Measurements from ENCODE around the gene TTC28. TPM values are rescaled to one million over a fixed set of nuclear protein-coding genes. Genes with fewer than 3 reads are reported as not detected.

TTC28 gene
- polyA plus RNA-seq, 6 donors from 2014 or later, result 2.2 to 5.0 (median 2.9) TPM

- DNase-seq (no peak), ATAC-seq (ENCODE audit: low read depth in 2 of 2) (no peak)
- H3K4me1 Mint-ChIP-seq, result no peaks in the 10 kb centered on the region
- no peaks in the 10 kb centered on the region for H3K36me3 Mint-ChIP-seq
- H3K27me3 Mint-ChIP-seq, result peaks cover 0 to 14% (median 0%) of the 10 kb centered on the region in 3 donors
- no peak overlapping the region for H3K27ac Mint-ChIP-seq
- no peak overlapping the region for H3K4me3 Mint-ChIP-seq
- H3K9me3 Mint-ChIP-seq, result no peaks in the 10 kb centered on the region
Observed at GRCh38 chr22:28402539-28402938, 277.1 kb downstream of the TTC28 start.

- H3K4me3 Mint-ChIP-seq, result no peak overlapping the region
- no peaks in the 10 kb centered on the region for H3K4me1 Mint-ChIP-seq
- DNase-seq (no peak), ATAC-seq (ENCODE audit: low read depth in 2 of 2) (no peak)
- H3K9me3 Mint-ChIP-seq, result no peaks in the 10 kb centered on the region
- H3K27ac Mint-ChIP-seq, result no peak overlapping the region
- peaks cover 0 to 15% (median 0%) of the 10 kb centered on the region in 3 donors for H3K27me3 Mint-ChIP-seq
- no peaks in the 10 kb centered on the region for H3K36me3 Mint-ChIP-seq
Observed at GRCh38 chr22:28402060-28402459, 277.6 kb downstream of the TTC28 start.

DNA sequence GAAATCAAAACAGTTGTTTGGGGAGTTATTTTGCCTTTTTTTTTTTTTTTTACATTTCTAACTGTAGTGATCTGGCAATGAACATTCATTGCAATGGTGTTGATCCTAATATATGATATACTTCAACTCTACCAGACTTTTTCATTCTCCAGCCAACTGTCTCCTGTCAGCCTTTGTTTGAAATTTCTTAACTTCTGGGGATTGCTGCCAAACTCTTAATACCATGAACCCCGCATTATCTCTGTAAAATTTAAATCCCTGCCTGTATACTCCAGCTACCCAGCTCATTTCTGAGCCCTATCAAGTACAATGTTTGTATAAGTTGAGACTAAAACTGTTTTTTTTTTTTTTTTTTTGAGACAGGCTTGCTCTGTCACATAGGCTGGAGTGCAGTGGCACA lies 280.7 kb downstream of the TTC28 start:
- Mint-ChIP-seq H3K9me3 (no peaks in the 10 kb centered on the region), H3K4me1 (no peaks in the 10 kb centered on the region), H3K27ac (no peak overlapping the region), H3K4me3 (no peak overlapping the region), H3K36me3 (no peaks in the 10 kb centered on the region), H3K27me3 (peaks cover 0 to 21% (median 0%) of the 10 kb centered on the region in 3 donors)
- ATAC-seq (ENCODE audit: low read depth in 2 of 2) (no peak), DNase-seq (no peak)

- H3K36me3 Mint-ChIP-seq, result no peaks in the 10 kb centered on the region
- no peak for DNase-seq
- no peak overlapping the region for H3K27ac Mint-ChIP-seq
Observed at GRCh38 chr22:28398355-28398754, 281.3 kb downstream of the TTC28 start.

DNA sequence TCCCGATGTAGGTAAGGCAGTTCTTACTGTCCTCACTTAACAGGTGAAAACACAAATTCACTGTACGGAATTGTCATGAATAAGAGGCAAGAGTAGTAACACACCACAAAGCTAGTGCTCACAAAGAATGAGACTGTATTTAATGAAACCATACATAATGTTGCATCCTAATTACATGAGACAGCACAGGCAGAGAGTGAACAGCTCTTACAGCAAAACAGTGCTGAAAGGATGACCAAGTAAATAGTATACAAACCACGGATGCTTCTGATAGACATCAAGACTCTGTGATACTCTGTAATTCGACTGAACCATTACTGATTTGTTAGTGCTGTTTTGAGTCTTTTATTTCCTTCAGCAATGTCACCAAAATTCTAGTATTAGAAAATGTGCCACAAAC lies 282.3 kb downstream of the TTC28 start:
- H3K27me3 Mint-ChIP-seq, result peaks cover 0 to 21% (median 0%) of the 10 kb centered on the region in 3 donors
- H3K36me3 Mint-ChIP-seq, result no peaks in the 10 kb centered on the region
- no peaks in the 10 kb centered on the region for H3K4me1 Mint-ChIP-seq
- H3K9me3 Mint-ChIP-seq, result peaks cover 0 to 5% (median 0%) of the 10 kb centered on the region in 7 donors
- DNase-seq, result no peak
- no peak overlapping the region for H3K27ac Mint-ChIP-seq
- no peak overlapping the region for H3K4me3 Mint-ChIP-seq
- no peak for ATAC-seq (ENCODE audit: low read depth in 2 of 2)

More at GRCh38 chr22:28398355-28398754, 281.3 kb downstream of the TTC28 start:
- Mint-ChIP-seq H3K4me3 (no peak overlapping the region), H3K9me3 (no peaks in the 10 kb centered on the region), H3K27me3 (peaks cover 0 to 21% (median 0%) of the 10 kb centered on the region in 3 donors), H3K4me1 (no peaks in the 10 kb centered on the region)
- no peak for ATAC-seq (ENCODE audit: low read depth in 2 of 2)

DNA sequence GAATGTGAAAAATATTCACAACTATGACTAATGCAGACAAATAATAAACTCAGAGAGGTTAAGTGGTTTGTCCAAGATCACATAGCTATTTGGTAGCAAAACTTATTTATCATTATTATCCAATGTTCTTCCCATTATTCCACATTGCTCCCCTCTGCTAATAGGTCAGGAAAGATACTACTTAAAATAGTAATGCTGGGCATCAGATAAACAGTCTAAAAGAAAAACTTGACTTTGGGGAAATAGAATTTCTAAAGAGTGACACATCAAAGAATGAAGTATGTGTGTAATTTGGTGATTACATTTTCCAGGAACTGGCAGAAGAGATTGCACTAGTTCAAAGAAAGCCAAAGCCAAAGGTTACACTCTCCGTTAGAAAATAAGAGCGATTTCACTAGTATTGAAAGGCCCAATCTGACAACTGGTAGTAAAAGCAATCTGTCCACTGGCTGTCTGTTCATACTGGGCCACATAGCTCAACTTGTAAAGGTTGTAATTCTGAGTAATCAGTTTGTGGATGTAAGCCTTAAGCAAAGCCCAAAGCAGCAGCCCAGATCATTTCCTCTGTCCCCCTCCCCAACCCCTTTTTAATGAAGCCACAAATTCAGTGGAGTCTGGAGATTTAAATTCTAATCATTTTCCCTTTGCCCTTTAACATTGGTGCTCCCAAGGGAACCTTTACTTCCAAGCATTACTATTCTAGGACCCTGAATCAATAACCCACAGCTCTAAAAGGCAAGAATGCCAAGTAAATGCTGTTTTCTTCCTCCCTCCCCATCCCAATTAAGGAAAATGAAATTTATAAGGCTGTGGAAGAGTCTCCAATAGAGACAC lies 283.5 kb downstream of the TTC28 start:
- ATAC-seq (ENCODE audit: low read depth in 2 of 2), result no peak
- Mint-ChIP-seq H3K4me1 (no peaks in the 10 kb centered on the region), H3K4me3 (no peak overlapping the region), H3K27ac (no peak overlapping the region), H3K36me3 (no peaks in the 10 kb centered on the region), H3K9me3 (peaks cover 0 to 10% (median 3%) of the 10 kb centered on the region in 7 donors), H3K27me3 (peaks cover 0 to 21% (median 0%) of the 10 kb centered on the region in 3 donors)
- DNase-seq, result no peak

- peaks cover 0 to 21% (median 0%) of the 10 kb centered on the region in 3 donors for H3K27me3 Mint-ChIP-seq
- H3K9me3 Mint-ChIP-seq, result peaks cover 0 to 11% (median 4%) of the 10 kb centered on the region in 7 donors
- H3K4me3 Mint-ChIP-seq, result no peak overlapping the region
- no peak overlapping the region for H3K27ac Mint-ChIP-seq
- DNase-seq, result no peak
- no peaks in the 10 kb centered on the region for H3K4me1 Mint-ChIP-seq
- H3K36me3 Mint-ChIP-seq, result no peaks in the 10 kb centered on the region
- no peak for ATAC-seq (ENCODE audit: low read depth in 2 of 2)
Observed at GRCh38 chr22:28395520-28395919, 284.1 kb downstream of the TTC28 start.

DNA sequence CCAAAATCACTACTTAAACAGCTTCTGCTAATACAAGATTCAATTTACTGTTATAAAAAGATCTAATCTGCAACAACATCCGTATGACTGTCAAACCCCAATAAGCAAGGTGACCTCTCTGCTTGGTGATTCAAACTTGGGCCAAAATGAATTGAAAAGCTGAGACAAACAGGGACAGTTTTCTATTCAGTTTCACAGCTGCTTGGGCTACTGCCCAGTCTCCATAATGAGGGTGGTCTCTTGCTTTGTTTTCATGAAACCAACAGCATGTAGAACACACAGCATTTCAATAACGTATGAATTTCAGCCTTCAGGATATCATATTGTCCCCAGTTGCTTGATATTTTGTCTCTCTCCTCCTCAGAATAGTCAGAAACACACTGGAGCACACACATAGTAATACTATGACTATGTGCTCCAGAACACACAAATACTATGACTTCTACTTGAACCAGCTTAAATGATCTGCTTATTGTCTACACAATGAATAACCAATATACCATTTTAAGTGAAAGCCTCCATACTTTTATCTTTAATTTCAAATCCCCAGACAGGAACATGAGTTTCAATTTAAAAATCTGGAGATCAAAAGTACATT lies 285.0 kb downstream of the TTC28 start:
- Mint-ChIP-seq H3K9me3 (peaks cover 0 to 12% (median 4%) of the 10 kb centered on the region in 7 donors), H3K36me3 (no peaks in the 10 kb centered on the region), H3K27ac (no peak overlapping the region), H3K27me3 (peaks cover 0 to 15% (median 0%) of the 10 kb centered on the region in 3 donors), H3K4me3 (no peak overlapping the region), H3K4me1 (no peaks in the 10 kb centered on the region)
- DNase-seq (no peak), ATAC-seq (ENCODE audit: low read depth in 2 of 2) (no peak)

- Mint-ChIP-seq H3K27ac (no peak overlapping the region), H3K9me3 (peaks cover 0 to 11% (median 5%) of the 10 kb centered on the region in 7 donors), H3K36me3 (no peaks in the 10 kb centered on the region), H3K4me3 (no peak overlapping the region), H3K4me1 (no peaks in the 10 kb centered on the region), H3K27me3 (no peaks in the 10 kb centered on the region)
- no peak for ATAC-seq (ENCODE audit: low read depth in 2 of 2)
- DNase-seq, result no peak
Observed at GRCh38 chr22:28381429-28382167, 298.0 kb downstream of the TTC28 start.

DNA sequence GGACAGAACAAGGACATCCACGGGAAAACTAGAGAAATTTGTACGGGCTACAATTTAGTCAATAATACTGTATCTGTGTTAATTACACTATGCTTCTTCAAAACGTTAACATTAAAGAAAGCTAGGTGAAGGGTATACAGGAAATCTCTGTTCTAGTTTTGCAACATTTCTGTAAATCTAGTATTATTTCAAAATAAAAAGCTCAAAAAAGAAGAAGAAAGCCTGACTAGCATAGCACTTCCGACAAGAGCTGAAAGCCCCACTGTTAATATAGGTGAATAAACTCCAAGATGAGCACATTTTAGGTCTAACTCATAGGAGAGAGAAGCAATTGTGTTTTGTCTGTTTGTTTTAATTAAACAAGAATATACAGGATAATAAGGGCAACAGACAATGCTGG lies 299.7 kb downstream of the TTC28 start:
- H3K9me3 Mint-ChIP-seq, result peaks cover 0 to 6% (median 4%) of the 10 kb centered on the region in 7 donors
- H3K27me3 Mint-ChIP-seq, result no peaks in the 10 kb centered on the region
- ATAC-seq (ENCODE audit: low read depth in 2 of 2), result no peak
- no peaks in the 10 kb centered on the region for H3K4me1 Mint-ChIP-seq
- no peaks in the 10 kb centered on the region for H3K36me3 Mint-ChIP-seq
- H3K27ac Mint-ChIP-seq, result no peak overlapping the region
- DNase-seq, result no peak
- no peak overlapping the region for H3K4me3 Mint-ChIP-seq

GRCh38 chr22:28379075-28379779 lies 300.4 kb downstream of the TTC28 start:
- H3K4me1 Mint-ChIP-seq, result peaks cover 0 to 1% (median 0%) of the 10 kb centered on the region in 3 donors
- peak overlapping the region in 1 of 6 donors; percentile 74 for H3K27ac Mint-ChIP-seq
- ATAC-seq (ENCODE audit: low read depth in 2 of 2) (no peak), DNase-seq (no peak)
- H3K9me3 Mint-ChIP-seq, result peaks cover 0 to 6% (median 4%) of the 10 kb centered on the region in 7 donors
- no peaks in the 10 kb centered on the region for H3K36me3 Mint-ChIP-seq
- no peaks in the 10 kb centered on the region for H3K27me3 Mint-ChIP-seq
- no peak overlapping the region for H3K4me3 Mint-ChIP-seq

GRCh38 chr22:28375761-28376534 lies 303.7 kb downstream of the TTC28 start:
- no peak overlapping the region for H3K4me3 Mint-ChIP-seq
- no peak overlapping the region for H3K27ac Mint-ChIP-seq
- H3K4me1 Mint-ChIP-seq, result peaks cover 0 to 2% (median 0%) of the 10 kb centered on the region in 3 donors
- peaks cover 0 to 6% (median 4%) of the 10 kb centered on the region in 7 donors for H3K9me3 Mint-ChIP-seq
- H3K36me3 Mint-ChIP-seq, result no peaks in the 10 kb centered on the region
- ATAC-seq (ENCODE audit: low read depth in 2 of 2) (no peak), DNase-seq (no peak)
- no peaks in the 10 kb centered on the region for H3K27me3 Mint-ChIP-seq
